UCSD-AML1 (cell line): ENCODE measurements around the gene PLPP1.

Experiments
- DNase-seq: peaks from one replicate; lab custom pipeline; 2025; ENCODE audit not compliant: unreplicated experiment; lab: John Stamatoyannopoulos, UW

Gene PLPP1

DNA sequence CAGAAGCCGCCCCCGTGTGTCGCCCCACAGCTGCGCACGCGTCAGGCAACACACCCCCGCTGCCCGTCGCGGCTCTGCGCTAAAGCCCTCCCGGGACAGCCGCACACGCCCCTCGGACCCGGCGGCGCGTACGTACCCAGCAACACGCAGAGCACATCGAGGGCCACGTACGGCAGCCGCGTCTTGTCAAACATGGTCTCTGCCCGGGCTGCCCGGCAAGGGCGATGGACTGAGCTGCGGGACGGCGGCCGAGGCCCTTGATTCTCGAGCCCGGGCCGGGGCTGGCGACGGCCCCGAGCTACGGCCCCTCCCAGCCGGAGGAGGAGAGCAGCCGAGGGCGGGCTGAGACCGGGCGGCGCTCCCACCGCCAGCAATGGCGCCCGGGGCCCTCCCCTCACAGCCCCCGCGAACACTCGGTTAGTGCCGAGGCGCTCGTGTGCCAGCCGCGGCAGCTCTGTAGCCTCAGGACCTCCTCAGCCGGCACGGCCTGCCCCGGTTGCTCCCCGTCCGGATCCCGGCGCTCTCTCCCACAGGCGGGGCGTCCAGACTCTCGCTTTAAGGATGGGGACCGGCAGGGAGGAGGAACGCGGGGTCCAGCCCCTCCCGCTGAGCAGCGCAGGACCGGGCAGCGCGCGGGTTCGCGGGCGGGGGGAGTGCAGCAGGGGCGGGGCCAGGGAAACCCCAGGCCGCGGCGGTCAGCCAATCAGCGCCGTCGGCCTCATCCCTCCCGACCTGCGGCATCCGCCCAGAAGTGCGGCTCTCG lies at the start of gene PLPP1:
TSS of gene PLPP1 (minus strand) at position 529 of the 763 bp plus-strand sequence. CDS start at position 194, 335 bp downstream.
- peak; percentile 87 for DNase-seq

DNA sequence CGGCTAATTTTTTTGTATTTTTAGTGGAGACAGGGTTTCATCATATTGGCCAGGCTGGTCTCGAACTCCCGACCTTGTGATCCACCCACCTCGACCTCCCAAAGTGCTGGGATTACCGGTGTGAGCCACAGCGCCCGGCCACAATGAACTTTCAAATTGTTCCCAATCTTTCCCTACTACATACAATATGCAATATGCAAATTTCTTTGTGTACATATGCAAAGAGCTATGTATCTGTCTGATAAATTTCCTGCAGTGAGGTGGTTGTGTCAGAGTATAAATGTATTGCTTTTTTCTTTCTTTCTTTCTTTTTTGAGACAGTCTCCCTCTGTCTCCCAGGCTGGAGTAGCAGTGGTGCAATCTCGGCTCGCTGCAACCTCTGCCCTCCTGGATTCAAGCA lies 48.8 kb upstream of the PLPP1 start:
- DNase-seq, result no peak

DNA sequence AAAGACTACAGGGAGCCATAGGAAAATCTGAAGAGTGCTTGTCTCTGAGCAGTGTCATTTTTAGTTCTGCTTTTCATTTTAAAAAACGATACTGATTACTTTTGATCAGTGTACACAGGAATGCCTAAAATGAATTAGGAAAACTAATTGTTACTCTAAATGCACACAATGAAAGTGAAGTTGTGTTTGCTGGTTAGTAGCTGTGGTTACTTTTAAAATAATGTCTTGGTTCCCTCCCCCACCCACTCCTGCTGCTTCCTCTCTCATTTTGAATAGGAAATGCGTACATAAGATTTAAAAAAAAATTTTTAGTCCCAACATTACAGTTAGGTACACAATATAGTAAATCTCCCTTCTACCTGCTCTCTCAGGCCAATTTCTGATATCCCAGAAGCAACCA lies 47.5 kb upstream of the PLPP1 start:
- no peak for DNase-seq

DNA sequence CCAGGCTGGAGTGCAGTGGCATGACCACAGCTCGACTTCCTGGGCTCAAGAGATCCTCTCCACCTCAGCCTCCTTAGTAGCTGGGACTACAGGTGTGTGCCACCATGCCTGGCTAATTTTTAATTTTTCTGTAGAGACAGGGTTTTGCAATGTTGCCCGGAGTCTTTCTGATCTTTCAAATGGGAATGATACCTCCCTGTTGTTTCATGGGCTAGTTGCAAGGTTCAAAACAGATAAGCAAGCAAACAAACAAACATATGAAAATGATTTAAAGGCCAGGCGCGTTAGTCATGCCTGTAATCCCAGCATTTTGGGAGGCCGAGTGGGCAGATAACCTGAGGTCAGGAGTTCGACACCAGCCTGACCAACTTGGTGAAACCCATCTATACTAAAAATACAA lies 45.3 kb upstream of the PLPP1 start:
- DNase-seq, result no peak

DNA sequence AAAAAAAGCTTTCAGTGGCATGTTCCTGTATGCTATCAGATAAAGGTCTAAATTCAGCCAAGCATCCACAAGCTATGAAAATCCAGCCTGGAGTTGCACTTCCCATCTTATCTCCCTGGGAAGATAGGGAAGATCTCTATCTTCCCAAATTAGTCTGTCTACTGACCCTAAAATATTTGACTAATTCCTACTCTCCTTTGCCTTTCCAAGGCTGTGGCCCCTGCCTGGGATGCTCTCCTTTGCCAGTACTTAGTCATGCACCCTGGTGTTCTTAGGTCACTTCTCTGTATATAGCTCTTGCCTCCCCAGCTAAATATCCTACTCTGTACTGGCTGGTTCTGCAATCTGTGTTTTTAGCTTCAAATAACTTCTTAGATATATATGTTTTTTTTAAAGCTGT lies 44.0 kb upstream of the PLPP1 start:
- DNase-seq, result no peak

DNA sequence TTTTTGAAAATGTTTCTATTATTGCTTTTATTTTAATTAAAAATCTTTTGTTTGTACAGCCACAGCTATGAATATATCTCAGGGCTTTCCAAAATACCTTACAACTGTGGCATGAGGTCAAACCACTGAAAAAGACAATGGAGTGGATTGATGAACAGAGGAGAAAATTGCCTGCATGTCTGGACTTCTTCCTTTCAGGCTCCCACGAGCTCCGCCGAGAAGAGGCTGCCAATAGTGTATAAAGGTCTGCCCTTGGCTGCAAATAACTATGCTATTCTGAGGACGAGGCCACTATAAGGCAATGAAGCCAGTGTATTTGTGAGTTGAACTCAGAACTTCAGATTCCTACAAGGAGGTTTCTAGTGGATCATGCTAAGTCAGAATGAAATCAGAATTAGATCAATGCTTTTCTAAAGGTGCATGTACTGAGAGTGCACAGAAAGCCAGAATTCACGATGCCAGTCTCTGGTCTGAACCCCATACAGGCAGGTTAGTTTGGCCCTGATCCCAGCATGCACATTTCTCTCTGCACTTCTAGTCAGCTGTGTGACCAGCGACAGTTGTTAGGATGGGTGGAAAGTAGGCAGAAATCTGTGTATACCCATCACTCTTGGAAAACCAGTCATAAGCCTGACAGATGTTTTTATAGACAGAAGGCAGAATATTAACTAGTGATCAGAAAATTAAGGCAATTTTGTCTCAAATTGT lies 42.7 kb upstream of the PLPP1 start:
- no peak for DNase-seq

DNA sequence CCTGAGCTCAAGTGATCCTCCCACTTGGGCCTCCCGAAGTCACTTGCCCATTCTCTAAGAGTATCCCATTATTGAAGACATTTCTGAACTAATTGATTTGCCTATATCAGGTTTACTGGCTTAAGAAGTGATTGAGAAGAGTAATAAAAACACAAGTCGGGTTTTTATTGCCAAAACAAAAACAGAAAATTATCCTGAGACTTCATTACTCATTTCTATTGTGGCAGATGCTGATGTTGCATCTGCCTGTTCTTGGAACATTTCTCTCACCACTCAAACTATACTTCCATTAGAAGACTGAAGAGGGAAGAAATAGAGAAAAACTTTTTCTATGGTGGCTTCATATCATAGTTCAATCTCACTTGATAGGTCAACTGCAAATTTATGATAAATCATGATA lies 41.9 kb upstream of the PLPP1 start:
- DNase-seq, result no peak

DNA sequence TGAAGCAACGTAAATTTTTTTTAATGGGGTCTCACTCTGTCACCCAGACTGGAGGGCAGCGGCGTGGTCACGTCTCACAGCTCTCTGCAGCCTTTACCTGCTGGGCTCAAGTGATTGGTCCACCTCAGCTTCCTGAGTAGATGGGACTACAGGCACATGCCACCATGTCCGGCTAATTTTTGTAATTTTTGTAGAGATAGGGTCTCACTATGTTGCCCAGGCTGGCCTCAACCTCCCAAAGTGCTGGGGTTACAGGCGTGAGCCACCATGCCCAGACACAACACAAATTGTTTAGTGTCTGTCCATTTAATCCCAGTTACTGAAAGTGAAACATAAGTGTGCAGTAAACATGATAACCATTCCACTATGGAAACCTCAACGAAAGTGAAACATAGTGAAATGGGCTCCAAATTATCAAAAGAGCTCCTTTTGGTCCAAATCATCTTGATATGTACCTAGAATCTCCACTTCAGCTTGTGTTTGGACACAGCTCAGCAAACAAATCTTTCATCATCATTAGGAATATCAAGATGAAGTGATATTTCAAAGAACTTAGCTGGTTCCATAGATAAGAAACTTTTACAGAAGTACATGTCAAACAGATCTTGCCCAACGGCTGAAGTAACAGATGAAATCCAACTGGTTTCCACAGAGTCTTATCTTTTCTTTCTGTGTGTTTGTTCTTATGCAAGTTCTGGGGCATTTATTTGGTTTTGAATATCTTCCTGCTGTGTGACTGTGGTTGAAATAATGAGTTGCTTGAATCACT lies 41.2 kb upstream of the PLPP1 start:
- no peak for DNase-seq

DNA sequence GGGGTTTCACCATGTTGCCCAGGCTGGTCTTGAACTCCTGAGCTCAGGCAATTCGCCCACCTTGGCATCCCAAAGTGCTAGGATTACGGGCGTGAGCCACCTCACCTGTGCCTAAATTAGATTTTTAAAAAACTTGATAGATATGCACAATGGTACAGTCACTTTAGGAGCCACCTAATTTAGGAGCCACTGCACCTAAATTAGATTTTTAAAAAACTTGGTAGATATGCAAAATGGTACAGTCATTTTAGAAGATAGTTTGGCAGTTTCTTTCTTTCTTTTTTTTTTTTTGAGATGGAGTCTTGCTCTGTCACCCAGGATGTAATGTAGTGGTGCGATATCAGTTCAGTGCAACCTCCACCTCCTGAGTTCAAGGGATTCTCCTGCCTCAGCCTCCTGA lies 37.8 kb upstream of the PLPP1 start:
- DNase-seq, result no peak

DNA sequence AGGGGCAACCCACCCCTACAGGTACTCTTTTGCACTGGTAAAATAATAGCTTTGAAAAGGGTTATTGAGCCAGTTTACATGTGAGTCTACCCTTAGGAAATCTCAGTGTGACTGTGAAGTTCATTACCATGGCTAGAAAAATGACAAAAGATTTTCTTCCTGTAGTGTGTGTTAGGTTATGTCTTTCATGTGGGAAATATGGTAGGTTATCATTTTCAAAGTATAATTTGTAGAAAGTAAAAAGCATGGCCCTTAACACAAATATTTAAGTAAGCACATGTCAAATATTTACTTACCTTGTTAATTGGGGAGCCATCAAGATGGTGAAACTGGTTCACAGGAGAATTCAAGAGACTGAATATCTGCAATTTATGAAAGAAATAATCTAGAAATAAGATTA lies 37.3 kb upstream of the PLPP1 start:
- no peak for DNase-seq

DNA sequence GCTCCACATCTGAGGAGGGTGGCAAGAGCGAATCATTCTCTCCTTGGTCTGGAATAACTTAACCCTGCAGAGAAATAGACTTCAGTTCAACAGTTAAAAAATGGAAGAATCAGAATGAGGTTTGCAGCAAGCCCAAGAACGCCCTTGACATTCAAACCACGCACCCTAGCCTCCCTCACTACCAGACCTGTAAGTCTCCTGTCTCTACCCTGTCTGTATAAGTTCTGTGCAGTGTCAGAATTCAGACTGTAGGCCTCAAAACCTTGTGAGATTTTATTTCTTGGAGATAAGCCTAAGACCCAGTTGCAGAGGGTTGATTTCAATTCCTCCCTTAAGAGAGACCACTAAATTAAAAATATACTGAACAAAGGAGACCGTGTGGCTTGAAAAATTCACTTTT lies 35.8 kb upstream of the PLPP1 start:
- DNase-seq, result no peak

DNA sequence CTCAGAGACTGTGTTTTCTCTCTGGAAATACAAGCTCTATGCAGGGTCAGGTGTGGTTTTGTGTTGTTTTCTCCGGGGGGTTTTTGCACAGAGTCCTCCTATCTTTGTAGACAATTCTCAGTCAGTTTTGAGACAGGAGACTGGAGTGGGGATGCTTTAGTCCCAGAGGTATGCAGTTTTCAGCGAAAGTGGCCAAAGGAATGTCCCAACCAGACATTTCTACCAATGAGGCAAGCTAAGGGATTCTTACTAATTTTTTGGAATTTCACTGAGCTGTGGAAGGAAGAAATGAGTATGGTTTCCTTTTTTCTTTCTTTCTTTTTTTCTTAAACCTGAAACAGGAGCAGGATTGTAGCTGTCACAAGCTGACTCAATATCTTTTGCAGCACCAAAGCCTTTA lies 35.3 kb upstream of the PLPP1 start:
- no peak for DNase-seq

DNA sequence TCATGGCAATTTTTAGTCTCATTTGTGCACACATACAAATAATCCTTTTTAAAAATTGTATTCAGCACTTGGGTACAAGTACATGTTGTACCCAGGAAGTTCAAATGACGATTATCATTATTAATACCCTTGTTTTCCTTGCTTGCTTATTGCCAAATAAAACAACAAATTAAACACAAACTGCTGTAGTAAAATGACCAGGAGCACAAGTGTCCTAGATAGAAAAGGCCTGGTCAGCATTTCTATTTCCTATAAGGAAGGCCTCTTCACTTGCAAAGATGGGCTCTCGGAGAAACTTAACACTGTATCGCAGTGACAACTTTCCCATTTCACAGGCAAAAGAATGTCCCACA lies 34.7 kb upstream of the PLPP1 start:
- no peak for DNase-seq

DNA sequence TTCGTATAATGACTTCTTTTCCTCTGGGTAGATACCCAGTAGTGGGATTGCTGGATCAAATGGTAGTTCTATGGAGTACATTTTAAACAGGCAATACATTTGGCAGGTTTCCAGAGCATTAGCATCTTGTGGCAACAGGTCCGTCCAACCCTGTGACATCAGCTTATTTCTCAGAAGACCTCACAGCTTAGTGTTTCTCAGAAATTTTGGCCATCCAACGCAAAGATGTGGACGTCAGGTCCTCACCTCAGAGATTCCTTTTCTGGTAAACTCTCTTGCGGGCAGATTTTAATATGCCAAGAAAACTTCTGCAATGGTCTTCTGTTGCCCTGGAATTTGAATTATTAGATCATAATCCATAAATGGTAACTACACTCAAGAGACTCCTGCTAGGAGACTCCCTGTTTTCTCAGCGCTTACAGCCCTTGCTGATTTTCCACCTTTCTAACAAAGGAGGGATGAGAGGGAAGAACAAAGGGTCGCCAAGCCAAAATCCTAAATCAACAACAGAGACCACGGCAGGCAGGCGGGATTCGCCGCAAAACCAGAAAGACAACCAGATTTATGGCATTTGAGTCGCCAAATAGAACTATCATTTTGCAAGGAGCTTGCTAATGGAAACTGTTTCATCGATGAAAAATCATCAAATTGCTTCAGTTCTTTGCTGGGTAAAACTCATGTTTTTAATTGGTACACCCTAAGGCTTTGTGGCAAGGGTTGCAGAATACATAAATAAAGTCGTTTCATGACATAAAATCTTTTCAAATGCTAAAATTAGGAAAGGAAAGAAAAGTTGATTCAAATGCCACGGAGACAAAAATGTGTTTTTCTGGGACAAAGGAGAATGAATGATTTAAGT lies 34.1 kb upstream of the PLPP1 start:
- DNase-seq, result no peak

DNA sequence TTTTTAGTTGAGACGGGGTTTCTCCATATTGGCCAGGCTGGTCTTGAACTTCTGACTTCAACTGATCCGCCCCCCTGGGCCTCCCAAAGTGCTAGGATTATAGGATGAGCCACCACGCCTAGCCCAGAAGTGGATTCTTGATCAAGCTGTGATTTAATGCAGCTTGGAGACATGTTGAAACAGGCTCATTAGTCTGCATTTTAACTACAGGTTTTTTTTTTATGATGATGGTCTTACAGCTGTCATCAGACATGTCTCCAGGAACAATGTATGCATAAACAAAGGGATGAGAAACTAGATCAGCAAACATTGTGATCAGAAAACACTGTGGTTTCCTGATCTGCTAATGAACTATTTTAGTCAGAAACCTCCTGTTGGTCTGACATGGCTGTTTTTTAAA lies 30.0 kb upstream of the PLPP1 start:
- DNase-seq, result no peak

DNA sequence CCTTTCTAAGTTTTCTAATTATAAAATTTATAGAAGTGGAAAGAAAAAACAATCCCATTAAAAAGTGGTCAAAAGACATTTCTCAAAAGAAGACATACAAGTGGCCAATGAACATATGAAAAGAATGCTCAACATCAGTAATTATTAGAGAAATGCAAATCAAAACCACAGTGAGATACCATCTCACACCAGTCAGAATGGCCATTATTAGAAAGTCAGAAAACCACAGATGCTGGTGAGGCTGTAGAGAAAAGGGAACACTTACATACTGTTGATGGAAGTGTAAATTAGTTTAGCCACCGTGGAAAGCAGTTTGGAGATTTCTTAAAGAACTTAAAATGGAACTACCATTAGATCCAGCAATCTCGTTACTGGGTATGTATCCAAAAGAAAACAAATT lies 23.7 kb upstream of the PLPP1 start:
- no peak for DNase-seq

DNA sequence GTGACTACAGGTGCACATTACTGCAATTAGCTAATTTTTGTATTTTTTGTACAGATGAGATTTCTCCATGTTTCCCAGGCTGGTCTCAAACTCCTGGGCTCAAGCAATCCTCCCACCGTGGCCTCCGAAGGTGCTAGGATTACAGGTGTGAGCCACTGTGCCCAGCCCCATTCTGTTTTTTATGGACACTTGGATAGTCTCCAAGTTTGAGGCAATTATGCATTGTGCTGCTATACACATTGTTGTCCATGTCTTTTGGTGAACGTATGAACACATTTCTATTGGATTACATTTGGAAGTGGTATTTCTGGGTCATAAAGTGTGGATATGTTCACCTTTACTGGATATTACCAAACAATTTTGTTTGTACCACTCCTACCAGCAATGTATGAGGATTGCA lies 22.4 kb upstream of the PLPP1 start:
- DNase-seq, result no peak

DNA sequence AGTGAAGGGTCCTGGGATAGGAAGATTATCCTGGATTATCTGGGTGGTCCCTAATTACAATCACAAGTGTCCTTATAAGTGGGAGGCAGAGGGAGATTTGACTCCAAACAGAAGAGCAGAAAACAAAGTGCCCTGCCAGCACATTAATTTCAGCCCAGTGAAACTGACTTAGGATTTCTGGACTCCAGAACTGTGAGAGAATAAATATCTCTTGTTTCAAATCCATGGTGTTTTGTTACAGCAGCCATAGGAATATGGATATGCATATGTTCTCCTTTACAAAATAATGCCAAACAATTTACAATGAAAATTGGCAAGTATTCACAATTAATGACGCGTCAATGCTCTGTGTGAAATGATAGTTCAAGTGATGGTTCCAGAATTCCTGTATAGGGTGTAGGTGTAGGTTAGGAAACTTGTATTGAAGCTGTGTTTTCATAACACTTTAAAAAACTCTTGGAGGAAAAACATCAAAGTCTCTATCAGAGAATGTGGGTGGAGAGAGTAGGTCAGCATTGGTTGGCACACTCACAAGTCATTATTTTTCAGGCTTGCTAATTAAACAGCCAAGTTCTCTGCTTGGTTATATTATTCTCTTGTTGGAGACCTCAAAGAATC lies 19.9 kb upstream of the PLPP1 start:
- DNase-seq, result no peak

DNA sequence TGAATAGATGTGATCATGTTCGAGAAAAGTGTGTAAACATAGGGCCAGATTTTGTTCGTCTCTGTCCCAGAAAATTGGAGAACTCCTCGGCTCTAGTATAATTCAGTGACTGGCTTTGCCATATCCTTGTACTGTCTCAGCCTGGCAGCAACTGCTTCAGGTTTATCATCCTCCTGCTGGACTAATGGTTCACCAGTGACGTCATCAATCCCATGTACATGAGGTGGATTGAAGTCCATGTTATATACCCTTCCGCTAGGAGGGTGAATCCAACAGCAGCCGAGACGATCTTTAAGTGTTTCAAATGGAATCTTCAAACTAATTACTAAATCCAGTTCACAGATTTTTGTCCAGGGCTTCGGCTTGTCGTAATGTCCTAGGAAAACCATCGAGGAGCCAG lies 17.1 kb upstream of the PLPP1 start:
- DNase-seq, result no peak

DNA sequence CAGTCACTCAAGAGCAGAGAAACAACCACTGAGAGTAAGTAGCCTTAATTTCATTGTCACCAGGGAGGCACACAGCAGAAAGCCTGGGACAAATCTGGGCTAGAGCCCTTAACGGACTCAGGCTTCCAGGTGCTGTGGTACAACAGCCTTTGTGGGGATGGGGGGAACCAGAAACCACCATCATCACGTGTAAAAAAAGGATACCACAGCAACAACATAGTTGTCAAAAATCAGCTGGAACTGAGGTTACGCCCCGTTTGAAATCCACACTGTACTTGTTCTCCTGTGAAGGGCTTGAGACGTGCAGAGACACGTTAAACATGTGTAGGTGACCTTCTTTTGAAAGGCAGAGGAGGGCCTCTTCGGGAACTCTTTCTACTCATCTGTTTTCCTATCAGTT lies 16.6 kb upstream of the PLPP1 start:
- no peak for DNase-seq

DNA sequence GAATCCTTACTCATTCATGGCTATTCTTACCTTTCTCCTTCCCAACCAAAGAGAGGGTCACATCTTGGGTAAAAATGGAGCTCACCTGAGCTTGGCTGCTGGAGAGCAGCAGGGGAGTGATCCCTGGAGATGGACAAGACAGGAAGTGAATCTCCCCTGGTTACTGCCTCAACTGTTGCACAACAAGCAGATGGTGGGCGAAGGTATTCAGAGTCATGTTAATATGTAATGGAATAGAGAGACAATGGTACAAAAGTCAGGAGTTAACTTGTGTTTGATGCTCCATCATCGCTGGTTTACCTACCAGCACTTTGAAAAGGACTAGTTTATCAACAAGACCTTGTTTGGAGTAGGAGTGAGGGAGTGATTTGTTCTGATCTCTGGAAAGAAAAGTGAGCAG lies 13.0 kb upstream of the PLPP1 start:
- DNase-seq, result no peak
